Endothelial cell of umbilical vein (primary cell): Measurements from ENCODE around the gene HFE. TPM values are rescaled to one million over a fixed set of nuclear protein-coding genes. Genes with fewer than 3 reads are reported as not detected.

ENCODE experiments used
- BruUV-seq: library from RNA; stranded (reverse); fragments of 400-500 nt; replicated peaks from 2 replicates; lab custom pipeline; 2021; lab: Mats Ljungman, UMichigan
- CTCF ChIA-PET: fragments of 300-600, 350-600 bp; sonication (Branson Sonifier 250); formaldehyde crosslinking; loops from one replicate; lab custom pipeline; 2021; ENCODE audit warnings: antibody characterized with exemption, inconsistent platforms; lab: Charles Lee
- POLR2A ChIA-PET: fragments of 300-600, 350-600 bp; sonication (Branson Sonifier 250); formaldehyde crosslinking; loops from one replicate; lab custom pipeline; 2021; ENCODE audit warnings: antibody characterized with exemption, inconsistent platforms; lab: Charles Lee
- DNase-seq: peaks from one replicate; pipeline ENCODE4 v3.0.0-alpha.2; 2011; ENCODE audit warnings: low read depth, low spot score
- FAIRE-seq: peaks from 2 replicates; lab custom pipeline; 2011; peaks lifted over from hg19 to GRCh38; lab: Jason Lieb, UNC
- H2AFZ ChIP-seq: 2 replicates; pipeline ENCODE4 v1.6.0; 2012; ENCODE audit warnings: low read depth, low read length, control low read depth, inconsistent platforms
- H3K27ac ChIP-seq: 2 replicates; pipeline ENCODE4 v1.5.1; 2011; ENCODE audit warnings: low read depth, mild to moderate bottlenecking, control low read depth, low read length, moderate library complexity; ENCODE audit not compliant: insufficient read depth
- H3K27me3 ChIP-seq, 2 experiments: 2 replicates each; pipeline versions ENCODE4 v1.6.0 to v1.6.1; 2011; ENCODE audit warnings: low read length in 2 of 2, mixed read lengths in 1 of 2; ENCODE audit not compliant: control insufficient read depth in 2 of 2, insufficient read depth in 2 of 2
- H3K36me3 ChIP-seq, 2 experiments: 2 replicates in 1 of 2; 3 replicates in 1 of 2; pipeline ENCODE4 v1.5.1; 2011; ENCODE audit warnings: low read length in 2 of 2, mild to moderate bottlenecking in 1 of 2, moderate library complexity in 1 of 2; ENCODE audit not compliant: control insufficient read depth in 2 of 2, insufficient read depth in 2 of 2; ENCODE audit errors: extremely low read depth in 1 of 2
- H3K4me1 ChIP-seq: 3 replicates; pipeline ENCODE4 v1.5.1; 2011; ENCODE audit warnings: mild to moderate bottlenecking, low read length; ENCODE audit not compliant: control insufficient read depth, insufficient read depth; ENCODE audit errors: extremely low read depth
- H3K4me2 ChIP-seq: 2 replicates; pipeline ENCODE4 v1.6.1; 2011; ENCODE audit warnings: low read length, control low read depth, mixed read lengths; ENCODE audit not compliant: insufficient read depth
- H3K4me3 ChIP-seq, 3 experiments: fragments of 200-600 bp in 1 of 3; sonication (generic), shearing (Covaris generic) in 1 of 3; replicated peaks in 1 of 3; 2 replicates each; pipeline ENCODE4 v1.5.1; 2011 to 2016; ENCODE audit warnings: control low read depth in 3 of 3, low read length in 3 of 3, mild to moderate bottlenecking in 2 of 3, inconsistent platforms in 1 of 3, low read depth in 1 of 3, moderate library complexity in 1 of 3; ENCODE audit not compliant: insufficient read depth in 1 of 3
- H3K79me2 ChIP-seq: 2 replicates; pipeline ENCODE4 v1.6.0; 2012; ENCODE audit warnings: low read length, inconsistent platforms; ENCODE audit not compliant: control insufficient read depth, insufficient read depth
- H3K9ac ChIP-seq: replicated peaks from 2 replicates; pipeline ENCODE3; 2011; ENCODE audit warnings: low read length, control low read depth; ENCODE audit not compliant: insufficient read depth; ENCODE audit errors: extremely low read depth
- H3K9me1 ChIP-seq: replicated peaks from 3 replicates; pipeline ENCODE4 v1.6.0; 2011; ENCODE audit warnings: mild to moderate bottlenecking, low read length; ENCODE audit not compliant: control insufficient read depth, insufficient read depth; ENCODE audit errors: extremely low read depth
- H3K9me3 ChIP-seq: replicated peaks from 2 replicates; pipeline ENCODE4 v1.5.1; 2012; ENCODE audit warnings: low read length, inconsistent platforms; ENCODE audit not compliant: control insufficient read depth, insufficient read depth
- H4K20me1 ChIP-seq: replicated peaks from 2 replicates; pipeline ENCODE3; 2011; ENCODE audit warnings: mild to moderate bottlenecking, low read length; ENCODE audit not compliant: control insufficient read depth, insufficient read depth; ENCODE audit errors: extremely low read depth
- CTCF ChIP-seq, 2 donors: IDR thresholded peaks; 1 replicate in 1 of 2; 2 replicates in 1 of 2; pipeline ENCODE4 v1.5.1; 2011; ENCODE audit warnings: low read length in 2 of 2, mild to moderate bottlenecking in 2 of 2, moderate library complexity in 2 of 2, control low read depth in 1 of 2, inconsistent platforms in 1 of 2, low read depth in 1 of 2; ENCODE audit not compliant: insufficient read depth in 1 of 2; ENCODE audit errors: extremely low read depth in 1 of 2
- EZH2 ChIP-seq: IDR thresholded peaks from 2 replicates; pipeline ENCODE4 v1.6.1; 2012; ENCODE audit warnings: borderline replicate concordance, low read depth, mild to moderate bottlenecking, moderate library complexity, low read length, inconsistent platforms; ENCODE audit not compliant: severe bottlenecking
- FOS ChIP-seq: IDR thresholded peaks from 2 replicates; pipeline ENCODE4 v1.6.1; 2011; ENCODE audit warnings: mild to moderate bottlenecking, low read length, moderate library complexity, borderline replicate concordance; ENCODE audit not compliant: insufficient read depth
- GATA2 ChIP-seq: IDR thresholded peaks from 2 replicates; pipeline ENCODE4 v1.7.0; 2011; ENCODE audit warnings: low read depth, mild to moderate bottlenecking, moderate library complexity, mixed read lengths, low read length; ENCODE audit not compliant: insufficient read length, insufficient read depth
- JUN ChIP-seq: IDR thresholded peaks from 2 replicates; pipeline ENCODE4 v1.6.1; 2011; ENCODE audit warnings: borderline replicate concordance, low read depth; ENCODE audit not compliant: insufficient read length, insufficient read depth
- MAX ChIP-seq: IDR thresholded peaks from 2 replicates; pipeline ENCODE4 v1.6.1; 2011; ENCODE audit not compliant: insufficient read depth, insufficient read length
- MYC ChIP-seq: IDR thresholded peaks from one replicate; pipeline ENCODE4 v1.6.1; 2011; ENCODE audit warnings: mild to moderate bottlenecking, low read depth, low read length
- POLR2A ChIP-seq: IDR thresholded peaks from 2 replicates; pipeline ENCODE4 v1.6.1; 2012; ENCODE audit warnings: low read depth, mild to moderate bottlenecking, control low read depth, low read length
- POLR2AphosphoS5 ChIP-seq: IDR thresholded peaks from 2 replicates; pipeline ENCODE4 v1.6.1; 2012; ENCODE audit warnings: low read depth, mild to moderate bottlenecking, control low read depth, low read length, moderate library complexity; ENCODE audit not compliant: insufficient read depth
- dilution Hi-C: fragments of 300-500 bp; cut with MboI; formaldehyde crosslinking; loops from one replicate; pipeline ENCODE4 v1.15.0; 2019; ENCODE audit warnings: low sequenced_read_pairs; ENCODE audit not compliant: extremely low pct_ligation_motif_present
- intact Hi-C: fragments of 100-400 bp; cut with micrococcal nuclease; formaldehyde crosslinking; loops from one replicate; pipeline ENCODE4 v1.10.0; 2022
- polyA plus RNA-seq, 4 experiments: library from polyadenylated mRNA; depleted of rRNA in 3 of 4; stranded (reverse) in 3 of 4; unstranded in 1 of 4; fragments of >200 nt; gene quantifications; 2 replicates each; pipeline versions ENCODE4 v1.2.1 to v1.2.3, GENCODE V29; 2011 to 2012; ENCODE audit warnings: missing spikeins in 1 of 4
- total RNA-seq: library from RNA; stranded (reverse); gene quantifications from 2 replicates; pipeline ENCODE4 v1.2.3, GENCODE V29; 2021

Gene HFE
- total and polyA plus RNA-seq, 2 donors (not counting 3 experiments of a cell fraction or from before 2014, with no cell fraction given) = 6.3 to 8.1 TPM

GRCh38 chr6:26104457-26105108, 17.4 kb downstream of the HFE start:
- no TSS peak for BruUV-seq
- intact Hi-C loops (no loop called here), dilution Hi-C loops (no loop called here)
- H3K36me3 ChIP-seq = no peaks in the 10 kb centered on the region
- CTCF ChIA-PET = interaction anchor here (1.5 to 1.9 kb wide), 4 partner anchors 9 to 53 kb away, joined by 4 to 15 read pairs (median 6); partner anchors contain the start of gene HFE
- POLR2A ChIA-PET = interaction anchor here (0.7 to 3.0 kb wide), 9 partner anchors 8 to 84 kb away, joined by 3 to 44 read pairs (median 8); a partner anchor contains a TSS
- H2AFZ ChIP-seq = no peak overlapping the region
- no peaks in the 10 kb centered on the region for H3K9me3 ChIP-seq
- H3K27me3 ChIP-seq = peaks cover 0 to 4% of the 10 kb centered on the region in 2 experiments
- TF ChIP-seq CTCF (IDR thresholded peaks at IDR 0.05; ENCODE audit: extremely low read depth in 1 of 2, insufficient read depth in 1 of 2, low read depth in 1 of 2, low read length in 2 of 2) (no peak), JUN (no peak), MAX (no peak), FOS (no peak), POLR2AphosphoS5 (no peak), EZH2 (no peak), GATA2 (no peak), MYC (no peak), POLR2A (no peak)
- peaks cover 18% of the 10 kb centered on the region for H3K4me1 ChIP-seq
- H4K20me1 ChIP-seq = no peaks in the 10 kb centered on the region
- DNase-seq (no peak), FAIRE-seq (peak; percentile 12)
- peak overlapping the region; percentile 77 for H3K9ac ChIP-seq
- no peaks in the 10 kb centered on the region for H3K9me1 ChIP-seq
- H3K79me2 ChIP-seq = no peaks in the 10 kb centered on the region
- H3K4me2 ChIP-seq = peak overlapping the region; percentile 91
- H3K4me3 ChIP-seq = peak overlapping the region; percentile 32 to 46 (median 34)
- peak overlapping the region; percentile 87 for H3K27ac ChIP-seq
